Prostate gland (tissue), 2 donors: ENCODE results near the gene PAM16.

ENCODE experiments used
- CTCF ChIP-seq, 4 experiments: fragments of 200-600 bp in 2 of 4; fragments of 450-650 bp in 2 of 4; sonication (generic) in 2 of 4; IDR thresholded peaks; 1 replicate in 3 of 4; 2 replicates in 1 of 4; pipeline ENCODE4 v1.5.1; 2016 to 2019; ENCODE audit warnings: antibody characterized with exemption in 4 of 4, mild to moderate bottlenecking in 2 of 4, moderate library complexity in 2 of 4
- POLR2A ChIP-seq: fragments of 450-650 bp; IDR thresholded peaks from one replicate; pipeline ENCODE4 v1.6.1; 2016; ENCODE audit warnings: antibody characterized with exemption, mild to moderate bottlenecking
- POLR2AphosphoS5 ChIP-seq: sonication (generic); formaldehyde crosslinking; IDR thresholded peaks from one replicate; pipeline ENCODE4 v1.6.1; 2017; ENCODE audit warnings: antibody characterized with exemption

DNA sequence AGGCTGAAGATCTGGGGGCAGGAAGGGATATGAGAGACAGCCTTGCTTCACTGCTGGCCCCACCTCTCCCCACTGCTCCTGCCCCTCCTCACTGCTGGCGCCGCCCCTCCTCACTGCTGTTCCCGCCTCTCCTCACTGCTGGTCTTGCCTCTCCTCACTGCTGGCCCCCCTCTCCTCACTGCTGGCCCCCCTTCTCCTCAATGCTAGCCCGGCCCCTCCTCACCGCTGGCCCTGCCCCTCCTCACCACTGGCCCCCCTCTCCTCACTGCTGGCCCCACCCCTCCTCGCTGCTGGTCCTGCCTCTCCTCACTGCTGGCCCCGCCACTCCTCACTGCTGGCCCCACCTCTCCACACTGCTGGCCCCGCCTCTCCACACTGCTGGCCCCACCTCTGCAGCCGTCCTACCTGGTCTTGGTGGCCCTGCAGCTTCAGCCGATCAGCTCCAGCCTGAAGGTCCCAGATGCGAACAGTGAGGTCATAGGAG, 9.5 kb upstream of the PAM16 start:
- TF ChIP-seq CTCF (IDR thresholded peaks at IDR 0.05), result no peak
- no peak for TF ChIP-seq POLR2AphosphoS5
- no peak for TF ChIP-seq POLR2A
